ENCODE data around the gene MCAM.
A peak's percentile ranks its signal among the peaks of the same experiment; 100 is the strongest.

MCAM gene

GRCh38 chr11:119320240-119320775, 3.4 kb upstream of the MCAM start:
- Histone ChIP-seq H2AFZ (ENCODE audit: low read length) (peak overlapping the region; percentile 72), H3K9ac (ENCODE audit: low read length) (peak overlapping the region; percentile 60)
- no peak for DNase-seq

GRCh38 chr11:119319700-119320239, 2.8 kb upstream of the MCAM start:
- no peaks in the 10 kb centered on the region for H3K9me3 ChIP-seq (replicated peaks; ENCODE audit: insufficient read depth, low read length)
- no peak overlapping the region for H3K4me2 ChIP-seq (ENCODE audit: low read depth, low read length)
- no peak for DNase-seq
- no peaks in the 10 kb centered on the region for H3K79me2 ChIP-seq (ENCODE audit: low read length)
- H3K4me1 ChIP-seq (ENCODE audit: low read length) = peaks cover 18% of the 10 kb centered on the region
- H3K27me3 ChIP-seq (replicated peaks; ENCODE audit: insufficient read depth, low read length) = peaks cover 37% of the 10 kb centered on the region
- no peaks in the 10 kb centered on the region for H3K9me2 ChIP-seq (replicated peaks; ENCODE audit: insufficient read depth, low read length)
- no peaks in the 10 kb centered on the region for H4K20me1 ChIP-seq (ENCODE audit: insufficient read depth, low read length)
- H3K9ac ChIP-seq (ENCODE audit: low read length) = no peak overlapping the region
- H3K4me3 ChIP-seq (ENCODE audit: low read length) = no peak overlapping the region
- H3K36me3 ChIP-seq (replicated peaks; ENCODE audit: insufficient read depth, low read length) = no peaks in the 10 kb centered on the region
- H3F3A ChIP-seq (ENCODE audit: insufficient read depth, low read length) = peaks cover 7% of the 10 kb centered on the region; the same call in 1 of the 2 replicates
- TF ChIP-seq CTCF (IDR thresholded peaks at IDR 0.05; ENCODE audit: low read length) (no peak), EZH2 (optimal IDR thresholded peaks at IDR 0.05; ENCODE audit: low read depth, low read length) (no peak), EZH2phosphoT487 (IDR thresholded peaks at IDR 0.05; ENCODE audit: low read length) (no peak)
- no peak overlapping the region for H2AFZ ChIP-seq (ENCODE audit: low read length)
- H3K27ac ChIP-seq (ENCODE audit: low read length) = no peak overlapping the region

More at GRCh38 chr11:119320240-119320775, 3.4 kb upstream of the MCAM start:
- peak overlapping the region; percentile 92 for H3K4me2 ChIP-seq (ENCODE audit: low read depth, low read length)
- no peaks in the 10 kb centered on the region for H3K9me3 ChIP-seq (replicated peaks; ENCODE audit: insufficient read depth, low read length)
- TF ChIP-seq CTCF (IDR thresholded peaks at IDR 0.05; ENCODE audit: low read length) (no peak), EZH2 (optimal IDR thresholded peaks at IDR 0.05; ENCODE audit: low read depth, low read length) (no peak), EZH2phosphoT487 (IDR thresholded peaks at IDR 0.05; ENCODE audit: low read length) (no peak)
- peaks cover 37% of the 10 kb centered on the region for H3K27me3 ChIP-seq (replicated peaks; ENCODE audit: insufficient read depth, low read length)
- no peaks in the 10 kb centered on the region for H3K9me2 ChIP-seq (replicated peaks; ENCODE audit: insufficient read depth, low read length)
- no peaks in the 10 kb centered on the region for H3K79me2 ChIP-seq (ENCODE audit: low read length)
- peaks cover 16% of the 10 kb centered on the region for H3K4me1 ChIP-seq (ENCODE audit: low read length)
- H3K27ac ChIP-seq (ENCODE audit: low read length) = no peak overlapping the region
- peaks cover 7% of the 10 kb centered on the region; the same call in 1 of the 2 replicates for H3F3A ChIP-seq (ENCODE audit: insufficient read depth, low read length)
- H3K36me3 ChIP-seq (replicated peaks; ENCODE audit: insufficient read depth, low read length) = no peaks in the 10 kb centered on the region
- no peaks in the 10 kb centered on the region for H4K20me1 ChIP-seq (ENCODE audit: insufficient read depth, low read length)
- peak overlapping the region; percentile 63 for H3K4me3 ChIP-seq (ENCODE audit: low read length)

- no peak overlapping the region for H2AFZ ChIP-seq (ENCODE audit: low read length)
- H3K4me2 ChIP-seq (ENCODE audit: low read depth, low read length) = no peak overlapping the region
- H3K4me3 ChIP-seq (ENCODE audit: low read length) = no peak overlapping the region
- TF ChIP-seq CTCF (IDR thresholded peaks at IDR 0.05; ENCODE audit: low read length) = no peak
- no peak for TF ChIP-seq EZH2phosphoT487 (IDR thresholded peaks at IDR 0.05; ENCODE audit: low read length)
- TF ChIP-seq EZH2 (optimal IDR thresholded peaks at IDR 0.05; ENCODE audit: low read depth, low read length) = no peak
- H3K9me2 ChIP-seq (replicated peaks; ENCODE audit: insufficient read depth, low read length) = no peaks in the 10 kb centered on the region
- H3F3A ChIP-seq (ENCODE audit: insufficient read depth, low read length) = peaks cover 7% of the 10 kb centered on the region; the same call in 1 of the 2 replicates
- no peaks in the 10 kb centered on the region for H3K36me3 ChIP-seq (replicated peaks; ENCODE audit: insufficient read depth, low read length)
- no peak overlapping the region for H3K9ac ChIP-seq (ENCODE audit: low read length)
- DNase-seq = no peak
- no peaks in the 10 kb centered on the region for H3K79me2 ChIP-seq (ENCODE audit: low read length)
- no peaks in the 10 kb centered on the region for H3K9me3 ChIP-seq (replicated peaks; ENCODE audit: insufficient read depth, low read length)
- peaks cover 21% of the 10 kb centered on the region for H3K4me1 ChIP-seq (ENCODE audit: low read length)
- no peaks in the 10 kb centered on the region for H4K20me1 ChIP-seq (ENCODE audit: insufficient read depth, low read length)
- H3K27ac ChIP-seq (ENCODE audit: low read length) = no peak overlapping the region
- H3K27me3 ChIP-seq (replicated peaks; ENCODE audit: insufficient read depth, low read length) = peaks cover 37% of the 10 kb centered on the region
Observed at GRCh38 chr11:119319136-119319699, 2.3 kb upstream of the MCAM start.

Data from MM.1S (cell line).